Measurements from ENCODE around the gene APC2. TPM values are rescaled to one million over a fixed set of nuclear protein-coding genes. Genes with fewer than 3 reads are reported as not detected.

Gene APC2
- total RNA-seq, 4 donors from 2014 or later: 0.17 to 0.22 (median 0.19) TPM; not detected in 1

DNA sequence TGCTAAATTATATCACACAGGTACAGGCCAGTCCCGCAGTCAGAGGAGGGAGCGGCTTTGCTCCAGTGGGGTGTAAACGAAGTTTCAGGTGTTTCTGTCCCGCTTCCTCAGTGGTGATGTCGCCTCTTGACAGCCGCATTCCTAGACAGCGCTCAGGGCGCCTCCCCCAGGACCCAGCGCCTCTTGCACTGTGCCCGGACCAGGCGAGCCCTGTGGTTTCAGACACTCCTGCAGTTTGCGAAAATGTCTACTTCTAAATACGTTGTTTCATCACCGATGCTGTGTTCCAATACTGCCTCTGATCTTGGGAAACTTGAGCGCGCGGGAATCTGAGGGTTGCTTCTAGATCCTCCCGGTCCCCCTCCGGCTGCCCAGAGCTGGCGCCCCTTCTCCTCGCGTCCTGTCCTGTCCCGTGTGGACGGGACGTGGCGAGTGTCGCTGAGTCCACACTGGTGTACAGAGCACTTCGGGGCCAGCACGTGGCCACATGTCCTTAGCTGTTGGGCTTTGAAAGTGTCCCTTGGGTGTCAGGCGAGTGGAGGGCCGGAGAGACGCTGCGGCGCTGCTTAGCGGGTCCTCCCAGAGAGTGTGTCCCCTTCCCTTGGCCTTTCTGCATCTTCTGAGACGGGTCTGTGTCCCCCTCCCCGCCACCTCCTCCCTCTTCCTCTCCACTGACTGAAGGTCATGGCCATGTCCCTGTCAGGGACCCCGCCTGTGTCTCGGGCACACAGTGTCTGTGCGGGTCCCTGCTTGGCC, 26.3 kb upstream of the APC2 start:
- TF ChIP-seq, protein P1, sequence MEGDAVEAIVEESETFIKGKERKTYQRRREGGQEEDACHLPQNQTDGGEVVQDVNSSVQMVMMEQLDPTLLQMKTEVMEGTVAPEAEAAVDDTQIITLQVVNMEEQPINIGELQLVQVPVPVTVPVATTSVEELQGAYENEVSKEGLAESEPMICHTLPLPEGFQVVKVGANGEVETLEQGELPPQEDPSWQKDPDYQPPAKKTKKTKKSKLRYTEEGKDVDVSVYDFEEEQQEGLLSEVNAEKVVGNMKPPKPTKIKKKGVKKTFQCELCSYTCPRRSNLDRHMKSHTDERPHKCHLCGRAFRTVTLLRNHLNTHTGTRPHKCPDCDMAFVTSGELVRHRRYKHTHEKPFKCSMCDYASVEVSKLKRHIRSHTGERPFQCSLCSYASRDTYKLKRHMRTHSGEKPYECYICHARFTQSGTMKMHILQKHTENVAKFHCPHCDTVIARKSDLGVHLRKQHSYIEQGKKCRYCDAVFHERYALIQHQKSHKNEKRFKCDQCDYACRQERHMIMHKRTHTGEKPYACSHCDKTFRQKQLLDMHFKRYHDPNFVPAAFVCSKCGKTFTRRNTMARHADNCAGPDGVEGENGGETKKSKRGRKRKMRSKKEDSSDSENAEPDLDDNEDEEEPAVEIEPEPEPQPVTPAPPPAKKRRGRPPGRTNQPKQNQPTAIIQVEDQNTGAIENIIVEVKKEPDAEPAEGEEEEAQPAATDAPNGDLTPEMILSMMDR (IDR thresholded peaks at IDR 0.05; ENCODE audit: low read depth): no peak

DNA sequence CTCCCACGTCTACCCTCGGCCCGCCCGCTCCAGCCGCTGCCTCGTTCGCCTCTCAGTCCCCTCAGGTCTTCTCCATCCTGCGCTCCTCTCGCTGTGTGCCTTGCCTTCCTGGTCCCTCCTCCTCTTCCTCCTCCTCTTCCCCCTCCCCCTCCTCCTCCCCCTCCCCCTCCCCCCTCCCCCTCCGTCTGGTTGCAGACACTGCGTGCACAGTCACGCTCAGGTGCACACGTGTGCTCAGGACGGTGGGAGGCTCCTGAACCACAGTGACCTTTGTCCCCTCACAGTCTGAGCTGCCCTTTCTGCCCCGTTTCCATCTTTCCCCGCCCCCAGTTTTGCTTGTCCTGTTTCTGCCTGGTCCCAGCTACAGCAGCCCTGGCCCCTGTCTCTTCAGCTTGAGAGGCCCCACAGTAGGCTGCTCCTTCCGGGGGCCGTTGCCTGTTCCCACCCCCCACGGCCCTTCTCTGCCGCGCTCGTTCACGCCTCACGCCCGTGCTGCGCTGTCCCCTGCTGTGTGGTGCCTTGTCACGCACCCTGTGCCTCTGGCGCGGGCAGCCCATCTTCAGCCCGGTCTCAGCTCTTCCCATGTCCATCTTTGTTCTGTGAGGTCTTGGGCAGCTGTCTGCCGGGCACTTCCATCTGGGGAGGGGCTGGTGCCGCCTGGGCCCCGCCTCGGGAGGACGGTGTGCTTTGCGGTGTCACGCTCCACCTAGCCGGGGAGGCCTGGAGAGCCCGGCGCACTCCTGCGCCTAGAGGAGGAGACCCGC, 25.5 kb upstream of the APC2 start:
- TF ChIP-seq, protein P1 (IDR thresholded peaks at IDR 0.05; ENCODE audit: low read depth): no peak

DNA sequence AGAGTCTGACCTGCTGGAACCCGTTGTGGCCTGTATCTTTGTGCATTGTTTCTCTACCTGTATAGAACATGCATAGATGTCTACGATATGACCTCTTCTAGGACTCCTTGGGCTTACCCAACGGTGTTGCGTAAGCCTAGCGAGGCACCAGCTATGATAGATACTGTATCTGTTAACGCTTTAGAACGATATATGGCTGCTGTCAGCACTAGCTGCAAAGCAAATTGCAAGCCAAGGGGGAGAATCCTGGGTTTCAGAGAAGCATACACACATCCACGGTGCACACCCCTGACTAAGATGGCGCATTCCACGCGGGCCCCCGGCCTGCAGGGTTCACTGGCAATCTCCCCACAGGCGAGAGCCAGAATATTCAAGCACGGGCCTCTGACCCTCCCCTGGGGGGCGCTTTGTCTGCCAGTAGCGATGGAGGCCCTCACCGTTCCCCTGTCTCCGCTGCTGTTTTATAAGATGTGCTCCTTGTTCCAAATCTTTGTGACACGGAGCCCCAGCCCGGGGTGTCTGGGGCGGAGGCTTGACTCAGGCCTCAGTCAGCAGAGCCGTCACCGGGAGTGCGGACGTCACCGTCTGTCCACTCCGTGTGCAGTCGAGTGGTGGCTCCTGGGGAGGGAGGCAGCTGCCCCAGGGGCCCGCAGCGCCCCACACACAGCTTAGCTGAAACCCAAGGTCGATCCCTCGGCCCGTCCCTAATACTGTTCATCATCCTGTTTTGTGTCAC, 24.7 kb upstream of the APC2 start:
- TF ChIP-seq, protein P1 (IDR thresholded peaks at IDR 0.05; ENCODE audit: low read depth): no peak

DNA sequence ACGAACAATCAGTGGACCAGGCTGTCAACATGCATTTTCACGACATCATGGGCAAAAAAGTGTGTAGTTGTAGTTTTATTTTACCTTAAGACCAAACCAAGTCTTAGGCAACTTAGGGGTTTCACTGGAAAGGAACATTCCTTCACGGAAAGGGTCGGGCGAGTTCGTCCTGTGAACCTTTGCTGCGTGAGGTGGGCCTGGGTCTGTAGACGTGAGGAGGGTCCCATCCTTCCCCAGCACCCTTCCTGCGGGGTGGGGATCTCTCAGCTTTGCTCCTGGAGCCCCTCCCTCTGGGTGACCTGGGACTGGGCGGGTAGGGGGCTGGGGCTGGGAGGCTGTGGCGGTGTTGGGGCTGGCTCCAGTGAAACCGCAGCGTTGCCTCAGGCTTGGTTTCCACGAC, 24.0 kb upstream of the APC2 start:
- TF ChIP-seq, protein P1 (IDR thresholded peaks at IDR 0.05; ENCODE audit: low read depth): no peak

DNA sequence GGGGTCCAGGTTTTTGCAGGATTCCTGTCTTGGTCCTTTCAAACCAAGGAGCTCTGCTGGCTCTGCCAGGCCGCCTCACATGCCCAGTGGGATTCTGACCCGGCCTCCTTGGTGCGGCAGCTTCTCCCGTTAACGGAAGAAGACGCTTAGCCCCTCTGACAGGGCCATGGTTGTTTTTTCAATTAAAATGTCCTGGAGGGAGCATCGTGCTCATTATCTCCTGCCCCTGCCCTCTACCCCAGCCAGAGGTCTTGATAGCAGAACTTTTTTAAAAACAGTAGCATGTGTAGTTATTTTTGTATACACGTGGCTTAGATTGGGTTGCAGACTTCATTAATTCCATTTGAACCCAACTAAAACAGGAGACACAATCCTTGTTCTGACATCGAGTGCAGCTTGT, 23.2 kb upstream of the APC2 start:
- TF ChIP-seq, protein P1 (IDR thresholded peaks at IDR 0.05; ENCODE audit: low read depth): no peak

DNA sequence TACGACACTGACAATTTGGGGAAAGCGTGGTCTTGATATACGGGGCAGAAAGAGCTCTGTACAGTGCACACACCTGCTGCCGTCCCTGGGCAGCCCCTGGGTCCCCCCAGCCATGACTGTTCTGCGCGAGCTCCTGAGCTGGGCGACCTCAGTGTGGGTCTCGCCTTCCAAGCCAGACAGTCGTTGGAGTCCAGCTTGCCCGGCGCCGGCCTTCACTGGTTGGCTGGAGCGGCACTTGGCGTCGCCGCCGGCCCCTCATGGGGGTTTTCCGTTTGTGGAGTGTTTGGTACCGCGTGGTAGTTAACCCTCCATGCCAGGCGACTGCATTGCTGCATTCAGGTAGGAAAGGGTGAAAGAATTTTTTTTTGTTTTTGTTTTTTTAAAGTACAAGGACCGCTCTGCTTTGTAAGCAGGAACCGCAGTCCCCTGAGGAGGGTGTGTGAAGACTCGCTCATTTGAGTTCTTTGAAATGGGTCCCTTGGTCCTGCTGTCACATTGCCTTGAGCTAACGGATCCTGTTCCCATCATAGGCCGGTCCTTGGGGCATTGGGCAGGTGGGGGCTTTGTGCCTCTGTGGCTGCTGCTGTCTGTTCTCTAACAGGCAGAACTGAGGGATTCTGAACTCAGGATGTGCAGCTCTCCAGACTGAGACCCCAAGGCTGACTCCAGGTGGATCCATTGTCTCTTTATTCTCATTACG, 22.6 kb upstream of the APC2 start:
- TF ChIP-seq, protein P1 (IDR thresholded peaks at IDR 0.05; ENCODE audit: low read depth): no peak

Measured in subcutaneous adipose tissue (tissue), 4 donors.